Stimulated activated CD4-positive, alpha-beta T cell treated with anti-CD3 and anti-CD28 coated beads, Interleukin-1b, Interleukin-23, amount 100 ng/mL, for 1 hour (primary cell): ENCODE data around the gene TRABD.

Experiments used
- DNase-seq, 2 donors: peaks; one replicate each; pipeline ENCODE4 v3.0.0-alpha.2; 2020; ENCODE audit warnings: low read depth in 2 of 2

The TRABD gene

GRCh38 chr22:50217543-50218152, 31.9 kb downstream of the TRABD start:
- no peak for DNase-seq

GRCh38 chr22:50218153-50218995, 32.7 kb downstream of the TRABD start:
- DNase-seq = no peak

- DNase-seq = no peak
Observed at GRCh38 chr22:50218996-50219727, 33.4 kb downstream of the TRABD start.

- no peak for DNase-seq
Observed at GRCh38 chr22:50219800-50220602, 34.3 kb downstream of the TRABD start.

- DNase-seq = no peak
Observed at GRCh38 chr22:50220603-50221409, 35.1 kb downstream of the TRABD start.

- DNase-seq = no peak
Observed at GRCh38 chr22:50221410-50222300, 35.9 kb downstream of the TRABD start.

GRCh38 chr22:50222508-50222907, 36.8 kb downstream of the TRABD start:
- no peak for DNase-seq

- DNase-seq = no peak
Observed at GRCh38 chr22:50224071-50224470, 38.4 kb downstream of the TRABD start.

GRCh38 chr22:50225200-50225969, 39.7 kb downstream of the TRABD start:
- no peak for DNase-seq

GRCh38 chr22:50226063-50226874, 40.6 kb downstream of the TRABD start:
- DNase-seq = no peak

GRCh38 chr22:50226875-50227165, 41.1 kb downstream of the TRABD start:
- no peak for DNase-seq

- DNase-seq = no peak
Observed at GRCh38 chr22:50227579-50228215, 42.0 kb downstream of the TRABD start.

- DNase-seq = no peak
Observed at GRCh38 chr22:50228366-50228765, 42.7 kb downstream of the TRABD start.

- no peak for DNase-seq
Observed at GRCh38 chr22:50229370-50229769, 43.7 kb downstream of the TRABD start.

GRCh38 chr22:50232481-50233151, 46.9 kb downstream of the TRABD start:
- DNase-seq = no peak

- DNase-seq = no peak
Observed at GRCh38 chr22:50233223-50233622, 47.5 kb downstream of the TRABD start.

- DNase-seq = no peak
Observed at GRCh38 chr22:50236731-50237409, 51.2 kb downstream of the TRABD start.
